A172 (cell line): ENCODE results near the gene ABLIM3. TPM values are rescaled to one million over a fixed set of nuclear protein-coding genes. Genes with fewer than 3 reads are reported as not detected.

Experiments used
- DNase-seq: peaks from one replicate; pipeline ENCODE4 v3.0.0-alpha.2; 2015; ENCODE audit warnings: low spot score
- total RNA-seq: library from RNA; depleted of rRNA; stranded (reverse); fragments of >200 nt; shearing (Covaris generic); gene quantifications from 2 replicates; pipeline ENCODE4 v1.2.3, GENCODE V29; 2014; rRNA removed

The ABLIM3 gene
- 12.6 and 15.9 TPM in 2 replicates for total RNA-seq

DNA sequence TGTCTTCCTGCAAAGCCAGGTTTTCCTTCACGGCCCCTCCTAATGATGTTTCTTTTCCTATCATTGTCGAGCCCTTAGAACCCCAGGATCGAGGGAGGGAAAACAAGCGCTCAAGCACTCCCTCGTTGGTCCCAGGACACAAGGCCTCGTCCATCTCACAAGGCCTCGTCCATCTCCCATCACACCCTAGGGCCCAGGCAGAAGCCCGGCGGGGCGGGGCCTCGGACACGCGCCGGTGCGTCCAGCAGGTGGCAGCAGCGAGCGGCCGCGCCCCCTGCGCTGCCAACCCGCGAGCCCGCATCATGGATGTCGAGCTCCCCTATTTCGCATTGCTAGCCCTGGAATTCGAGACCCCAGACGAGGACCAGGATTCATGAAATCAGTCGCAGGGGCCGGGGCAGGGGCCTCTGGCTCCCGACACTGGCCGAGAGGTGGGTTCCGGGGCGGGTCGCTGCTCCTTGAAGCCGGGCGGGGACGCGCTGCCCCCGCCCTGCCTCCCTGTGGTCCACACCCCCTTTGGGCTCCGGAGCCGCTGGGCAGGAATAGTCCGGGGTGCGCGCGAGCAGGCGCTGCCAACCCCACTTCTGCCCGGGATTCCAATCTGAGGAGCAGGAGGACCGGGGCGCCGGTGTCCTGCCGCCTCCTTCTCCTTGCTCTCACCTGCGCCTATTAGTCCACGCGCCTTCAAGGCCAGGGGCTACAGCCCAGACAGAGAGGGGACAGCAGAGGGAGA, at the start of gene ABLIM3:
TSS of gene ABLIM3 (plus strand) at position 270 of the 733 bp plus-strand sequence. CDS start 603 bp downstream, outside the sequence.
- peak; percentile 68 for DNase-seq

DNA sequence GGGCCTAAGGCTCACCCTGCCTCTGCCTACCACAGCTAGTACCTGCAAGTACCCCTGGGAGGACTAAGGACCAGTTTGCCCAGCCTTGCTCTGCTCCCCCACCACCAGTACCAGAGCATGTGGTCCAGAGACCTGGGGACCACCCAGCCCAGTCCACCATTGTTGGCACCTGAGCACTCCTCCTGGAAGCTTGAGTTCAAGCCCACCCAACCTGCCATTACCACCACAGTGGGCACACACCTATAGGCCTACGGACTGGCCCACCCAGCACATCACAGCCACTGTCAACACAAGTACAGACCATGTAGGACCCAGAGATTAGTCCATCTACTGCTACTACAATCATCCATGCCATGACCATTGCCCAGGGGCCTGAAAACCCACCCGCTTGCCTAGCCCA, 47.7 kb upstream of the ABLIM3 start:
- DNase-seq: no peak

DNA sequence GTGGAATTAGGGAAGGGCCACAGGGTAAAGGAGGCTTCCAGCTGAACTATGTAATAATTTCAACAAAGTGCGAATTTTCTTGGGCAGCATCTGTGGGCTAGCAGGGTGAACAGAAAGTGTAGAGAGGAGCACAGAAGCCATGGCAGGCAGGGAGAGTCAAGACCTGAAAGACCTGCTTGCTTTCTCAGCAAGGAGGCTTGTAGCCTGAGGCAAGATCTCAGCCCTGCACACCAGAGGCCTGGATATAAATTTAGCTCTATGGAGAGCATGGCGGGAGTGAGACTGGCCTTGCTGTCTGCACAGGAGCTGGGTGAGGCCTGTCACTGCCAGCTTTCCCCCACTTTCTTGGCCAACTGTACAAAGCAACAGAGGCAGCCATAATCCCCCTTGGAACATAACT, 46.3 kb upstream of the ABLIM3 start:
- no peak for DNase-seq

GRCh38 chr5:149099920-149100319, 41.4 kb upstream of the ABLIM3 start:
- no peak for DNase-seq

DNA sequence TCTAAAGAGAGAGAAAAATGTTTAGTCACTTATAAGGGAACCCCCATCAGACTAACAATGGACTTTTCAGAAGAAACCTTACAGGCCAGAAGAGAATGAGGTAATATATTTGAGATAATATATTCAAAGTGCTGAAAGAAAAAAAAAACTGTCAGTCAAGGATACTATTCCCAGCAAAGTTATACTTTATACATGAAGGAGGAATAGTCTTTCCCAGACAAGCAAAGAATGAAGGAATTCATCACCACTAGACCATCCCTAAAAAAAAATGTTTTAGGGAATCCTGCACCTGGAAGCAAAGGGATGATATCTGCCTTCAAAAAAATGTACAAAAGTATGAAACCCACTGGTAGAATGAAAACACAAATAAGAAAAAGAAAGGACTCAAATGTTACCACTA, 41.0 kb upstream of the ABLIM3 start:
- no peak for DNase-seq

- no peak for DNase-seq
Measured at GRCh38 chr5:149108651-149109280, 32.5 kb upstream of the ABLIM3 start.

DNA sequence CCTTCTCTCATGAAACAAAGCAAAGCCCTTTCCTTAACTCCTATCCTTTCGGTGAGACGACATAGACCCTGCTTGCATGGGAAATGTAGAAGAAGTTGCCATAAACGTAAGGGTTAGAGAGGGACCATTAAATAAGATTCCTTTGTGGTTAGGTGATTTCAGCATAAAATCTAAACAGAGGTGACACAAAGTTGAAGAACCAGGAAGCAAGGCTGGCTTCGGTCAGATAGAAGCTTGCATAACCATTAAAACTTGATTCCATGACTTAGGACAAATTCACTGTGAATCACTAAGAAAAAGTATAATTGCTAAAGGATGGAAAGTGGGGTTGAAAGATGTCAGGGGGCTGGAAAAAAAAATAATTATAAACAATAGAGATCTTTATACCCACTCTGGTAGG, 30.9 kb upstream of the ABLIM3 start:
- no peak for DNase-seq

DNA sequence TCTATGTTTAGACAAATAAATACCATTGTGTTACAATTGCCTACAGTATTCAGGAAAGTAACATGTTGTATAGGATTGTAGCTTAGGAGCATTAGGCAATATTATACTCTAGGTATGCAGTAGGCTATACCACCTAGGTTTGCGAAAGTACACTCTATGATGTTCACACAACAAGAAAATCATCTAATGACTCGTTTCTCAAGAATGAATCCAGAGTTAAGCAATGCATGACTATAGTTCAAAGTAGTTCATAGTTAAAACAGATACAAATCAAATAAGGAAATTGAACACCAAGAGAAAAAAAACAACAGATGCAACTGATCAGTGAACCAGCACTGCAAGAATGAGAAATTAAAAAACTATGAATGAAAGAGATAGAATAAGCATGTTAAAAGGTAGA, 27.6 kb upstream of the ABLIM3 start:
- peak; percentile 28 for DNase-seq

DNA sequence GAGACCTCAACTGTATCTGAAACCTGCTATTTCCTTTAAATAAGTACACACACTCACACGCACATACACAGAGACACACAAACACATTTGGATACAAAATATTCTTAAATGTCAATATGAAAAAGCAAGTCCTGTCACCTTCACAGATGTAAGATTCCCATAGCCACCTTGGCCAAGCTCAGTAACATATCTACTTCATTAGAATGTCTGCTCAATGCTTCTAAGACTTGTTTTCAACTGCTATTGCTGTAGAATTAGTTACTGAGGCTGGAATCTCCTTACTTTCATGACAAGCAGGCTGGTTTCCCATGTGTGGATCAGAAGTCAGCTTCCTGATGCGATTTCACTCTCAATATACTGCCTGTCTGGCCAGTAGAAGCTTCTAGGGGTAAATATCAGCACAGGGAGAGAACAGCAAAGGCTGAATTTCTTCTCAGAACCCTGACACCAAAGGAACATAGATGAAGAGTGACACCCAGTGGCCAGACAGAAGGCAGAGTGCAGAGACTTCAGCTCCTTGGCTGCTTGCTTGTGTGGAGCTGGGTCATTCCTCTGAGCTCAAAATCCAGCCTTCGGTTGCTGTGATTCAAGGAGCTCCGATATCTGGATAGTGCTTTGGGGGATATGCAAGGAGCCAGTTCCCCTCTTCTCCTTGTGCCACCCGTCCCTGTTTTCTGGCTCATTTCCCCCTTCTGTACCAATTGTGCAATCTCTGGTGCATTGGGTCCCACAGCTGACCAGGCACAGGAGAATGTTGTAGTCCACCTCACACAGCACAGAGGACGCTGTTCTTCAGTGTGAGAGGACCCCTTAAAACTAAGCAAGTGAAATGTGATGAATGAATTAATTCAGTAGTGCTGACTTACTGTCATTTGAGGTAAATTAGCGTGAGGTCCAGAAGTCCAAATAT, 26.6 kb upstream of the ABLIM3 start:
- DNase-seq: peak; percentile 85

DNA sequence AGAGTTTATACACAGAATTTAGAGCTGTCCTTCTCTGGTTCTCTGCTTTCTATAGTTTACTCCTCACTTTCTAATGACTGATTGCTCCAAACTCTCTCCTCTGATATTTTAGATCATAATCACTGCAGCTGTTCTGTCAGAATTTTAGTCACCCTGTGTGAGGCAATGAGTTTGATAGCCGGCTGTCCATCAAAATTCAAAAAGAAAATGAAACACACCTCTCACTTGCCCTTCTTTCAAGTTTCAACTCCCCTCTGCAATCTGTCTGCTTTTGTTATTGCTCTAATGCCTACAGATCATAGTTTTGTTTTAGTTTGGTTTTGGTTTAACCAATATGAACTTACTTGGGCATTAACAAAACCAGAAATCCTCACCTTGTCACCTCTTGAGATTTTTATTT, 23.3 kb upstream of the ABLIM3 start:
- no peak for DNase-seq

DNA sequence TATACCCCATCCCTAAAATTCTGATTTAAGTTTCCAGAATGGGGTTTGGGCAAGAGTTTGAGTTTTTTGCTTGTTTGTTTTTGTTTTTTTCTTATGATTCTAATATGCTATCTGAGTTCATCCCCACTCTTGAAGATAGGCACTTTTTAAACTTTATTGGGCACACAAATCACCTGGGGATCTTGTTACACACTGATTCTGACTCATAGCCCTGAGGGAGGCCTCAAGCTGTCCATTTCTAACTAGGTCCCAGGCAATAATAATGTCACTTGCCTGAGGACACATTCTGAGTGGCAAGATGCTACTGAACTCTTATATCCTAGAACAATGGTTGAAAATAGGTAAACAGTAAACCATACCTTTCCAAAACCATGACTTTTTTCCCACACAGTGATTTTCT, 22.8 kb upstream of the ABLIM3 start:
- no peak for DNase-seq

DNA sequence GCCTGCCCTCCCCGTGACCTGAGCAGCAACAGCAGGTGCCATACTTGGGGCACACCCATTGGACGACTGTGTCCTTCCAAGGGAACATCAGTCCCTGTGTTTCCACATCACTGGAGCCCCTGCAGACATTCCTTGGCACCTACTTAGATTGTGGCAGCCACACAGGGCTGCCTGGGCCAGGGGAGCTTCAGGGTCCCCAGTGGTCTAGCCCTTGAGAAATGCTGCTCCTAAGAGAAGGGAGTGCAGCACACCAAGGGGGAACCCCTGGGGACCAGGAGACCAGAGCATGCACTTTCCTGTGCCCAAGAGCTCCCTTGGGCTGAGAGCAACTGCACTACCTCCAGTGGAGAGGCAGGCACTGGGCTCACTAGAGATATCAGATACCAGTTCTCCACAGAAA, 20.1 kb upstream of the ABLIM3 start:
- DNase-seq: no peak

DNA sequence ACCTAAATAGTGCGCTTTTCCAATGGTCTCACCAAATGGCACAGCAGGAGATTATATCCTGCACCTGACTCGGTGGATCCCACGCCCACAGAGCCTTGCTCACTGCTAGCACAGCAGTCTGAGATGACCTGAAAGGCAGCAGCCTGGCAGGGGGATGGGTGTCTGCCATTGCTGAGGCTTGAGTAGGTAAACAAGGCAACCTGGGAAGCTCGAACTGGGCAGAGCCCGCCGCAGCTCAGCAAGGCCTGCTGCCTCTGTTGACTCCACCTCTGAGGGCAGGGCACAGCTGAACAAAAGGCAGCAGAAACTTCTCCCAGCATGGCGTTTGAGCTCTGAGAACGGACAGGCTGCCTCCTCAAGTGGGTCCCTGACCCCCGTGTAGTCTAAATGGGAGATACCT, 18.1 kb upstream of the ABLIM3 start:
- DNase-seq: no peak

GRCh38 chr5:149125386-149125891, 15.9 kb upstream of the ABLIM3 start:
- DNase-seq: no peak

GRCh38 chr5:149126906-149127305, 14.4 kb upstream of the ABLIM3 start:
- DNase-seq: no peak

DNA sequence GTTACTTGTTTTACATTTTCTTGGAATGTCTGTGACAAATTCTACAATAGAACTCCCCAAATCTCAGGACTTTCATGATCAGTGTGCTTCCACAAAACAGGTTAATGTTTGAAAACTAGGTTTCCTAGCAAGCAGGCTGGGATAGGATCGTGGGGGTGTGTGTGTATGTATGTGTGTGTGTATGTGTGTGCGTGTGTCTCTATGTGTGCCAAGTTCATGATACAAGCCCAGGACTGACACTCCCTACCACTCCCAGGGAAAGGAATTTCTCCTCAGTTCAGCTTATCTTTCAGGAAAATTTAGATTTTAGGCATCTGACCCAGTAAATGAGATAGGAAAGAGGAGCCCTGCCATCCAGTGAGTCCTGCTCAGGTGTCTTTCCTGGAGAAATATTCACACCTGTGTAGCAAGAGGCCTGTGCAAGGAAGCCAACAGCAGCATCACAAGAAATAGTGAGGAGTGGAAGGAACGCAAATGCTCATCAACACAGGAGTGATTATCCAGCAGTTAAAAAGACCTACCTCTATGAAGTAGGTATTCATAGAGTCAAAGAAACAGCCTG, 13.8 kb upstream of the ABLIM3 start:
- DNase-seq: no peak

DNA sequence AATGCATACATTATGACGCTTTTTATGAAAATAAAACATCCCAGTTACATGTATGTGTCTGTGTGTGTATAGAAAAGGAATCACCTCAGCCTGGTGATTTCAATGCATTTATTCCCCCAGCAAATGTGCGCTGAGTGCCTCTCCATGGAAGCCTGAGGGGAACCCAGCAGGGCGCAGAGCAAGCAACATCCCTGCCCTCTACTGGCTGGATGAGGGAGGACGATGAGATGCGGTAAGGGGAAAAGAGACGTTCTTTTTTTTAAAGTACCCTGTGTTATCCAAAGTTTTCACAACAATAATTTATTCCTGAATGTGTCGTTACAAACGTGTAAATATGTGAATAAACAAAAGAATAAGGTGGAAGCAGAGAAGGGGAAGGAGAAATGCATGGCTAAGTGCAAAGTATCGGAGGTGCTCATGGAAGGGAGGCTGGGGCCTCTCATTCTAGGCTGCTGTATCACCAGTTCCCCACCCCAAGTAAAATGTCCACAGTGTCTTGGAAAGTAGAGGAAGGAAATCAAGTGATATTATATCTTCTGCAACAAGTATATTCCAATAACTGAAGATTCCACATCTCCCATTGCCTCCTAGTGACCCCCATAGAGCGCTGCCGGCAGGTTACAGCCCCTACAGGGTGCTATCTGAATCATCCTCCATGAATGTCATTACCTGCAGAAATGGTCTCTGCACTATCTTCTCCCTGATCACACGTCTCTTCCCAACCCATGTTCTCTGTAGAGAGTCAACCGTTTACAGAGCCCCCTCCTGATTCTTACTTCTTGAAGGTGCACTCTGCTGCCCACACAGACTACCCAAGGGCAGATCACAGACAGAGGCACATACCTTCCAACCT, 13.0 kb upstream of the ABLIM3 start:
- DNase-seq: peak; percentile 39

DNA sequence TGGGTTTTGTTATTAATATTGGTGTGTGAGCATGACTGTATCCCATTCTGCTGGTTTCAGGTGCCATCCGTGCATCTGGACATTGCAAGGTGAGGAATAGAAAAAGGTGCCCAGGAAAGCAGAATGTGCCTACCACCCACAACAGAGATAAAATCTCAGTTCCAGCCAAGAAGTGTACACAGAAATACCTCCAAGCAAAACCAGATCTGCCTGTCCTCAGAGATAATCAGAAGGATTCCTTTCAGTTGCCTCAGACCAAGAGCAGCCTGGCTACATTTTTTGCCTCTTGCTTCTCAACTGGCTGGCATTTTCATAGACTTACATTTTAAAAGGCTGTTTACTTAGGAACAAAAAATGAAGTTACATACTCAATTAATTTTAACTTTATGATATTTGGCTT, 12.1 kb upstream of the ABLIM3 start:
- DNase-seq: no peak

GRCh38 chr5:149130121-149130914, 11.0 kb upstream of the ABLIM3 start:
- DNase-seq: peak; percentile 53

DNA sequence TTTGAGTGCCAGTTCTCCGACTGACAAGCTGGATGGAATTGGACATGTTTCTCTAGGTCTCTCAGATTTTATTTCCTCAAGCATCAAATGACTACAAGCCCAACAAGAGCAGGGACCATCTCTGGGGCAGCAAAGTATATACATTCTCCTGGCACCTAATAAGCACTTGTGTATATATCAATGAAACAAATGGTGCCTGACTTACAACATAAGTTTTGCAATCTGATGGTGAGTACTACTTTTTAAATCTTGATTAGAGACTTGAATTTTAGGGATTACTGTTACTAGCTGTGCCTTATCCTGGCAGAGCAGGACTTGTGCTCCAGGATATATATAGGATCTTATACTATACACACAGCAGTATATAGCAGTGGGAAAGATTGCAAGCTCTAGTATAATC, 8.8 kb upstream of the ABLIM3 start:
- no peak for DNase-seq
